H9 (cell line): ENCODE measurements around the gene KRTAP4-5. TPM values are rescaled to one million over a fixed set of nuclear protein-coding genes. Genes with fewer than 3 reads are reported as not detected.

Source experiments
- DNase-seq: peaks from one replicate; pipeline ENCODE4 v3.0.0-alpha.2; 2017
- H2AFZ ChIP-seq: one replicate; pipeline ENCODE4 v1.6.1; 2013; ENCODE audit warnings: mild to moderate bottlenecking, low read length, control low read depth, moderate library complexity
- H2AK5ac ChIP-seq: 2 replicates; pipeline ENCODE4 v1.6.1; 2013; ENCODE audit warnings: low read length, control low read depth, mixed read lengths; ENCODE audit not compliant: insufficient read length
- H2BK120ac ChIP-seq: one replicate; pipeline ENCODE4 v1.6.1; 2013; ENCODE audit warnings: low read depth, mild to moderate bottlenecking, low read length, control low read depth, inconsistent platforms; ENCODE audit not compliant: poor library complexity, severe bottlenecking
- H2BK12ac ChIP-seq: 2 replicates; pipeline ENCODE4 v1.6.1; 2013; ENCODE audit warnings: low read length, control low read depth, mixed read lengths, low read depth; ENCODE audit not compliant: insufficient read length
- H2BK15ac ChIP-seq: 2 replicates; pipeline ENCODE4 v1.6.1; 2013; ENCODE audit warnings: low read depth, low read length, control low read depth
- H2BK20ac ChIP-seq: one replicate; pipeline ENCODE4 v1.6.1; 2013; ENCODE audit warnings: low read depth, mild to moderate bottlenecking, low read length, control low read depth, inconsistent platforms; ENCODE audit not compliant: poor library complexity, severe bottlenecking
- H2BK5ac ChIP-seq: 2 replicates; pipeline ENCODE4 v1.6.1; 2013; ENCODE audit warnings: low read length, control low read depth, mixed read lengths; ENCODE audit not compliant: insufficient read length
- H3K14ac ChIP-seq: 2 replicates; pipeline ENCODE4 v1.6.1; 2013; ENCODE audit warnings: low read length, control low read depth; ENCODE audit not compliant: insufficient read depth
- H3K18ac ChIP-seq: 2 replicates; pipeline ENCODE4 v1.6.1; 2013; ENCODE audit warnings: low read depth, mild to moderate bottlenecking, mixed read lengths, low read length, control low read depth; ENCODE audit not compliant: insufficient read length
- H3K23ac ChIP-seq: 2 replicates; pipeline ENCODE4 v1.6.1; 2013; ENCODE audit warnings: low read length, control low read depth, mixed read lengths, low read depth; ENCODE audit not compliant: insufficient read length
- H3K23me2 ChIP-seq: 2 replicates; pipeline ENCODE4 v1.6.1; 2013; ENCODE audit warnings: low read depth, mild to moderate bottlenecking, mixed read lengths, low read length, control low read depth; ENCODE audit not compliant: insufficient read length, poor library complexity, severe bottlenecking
- H3K27ac ChIP-seq: 2 replicates; pipeline ENCODE4 v1.5.1; 2013; ENCODE audit warnings: low read length, control low read depth, mixed read lengths, low read depth; ENCODE audit not compliant: insufficient read length
- H3K27me3 ChIP-seq: 2 replicates; pipeline ENCODE4 v1.6.1; 2013; ENCODE audit warnings: low read length, control low read depth, inconsistent platforms; ENCODE audit not compliant: insufficient read depth
- H3K4ac ChIP-seq: 2 replicates; pipeline ENCODE4 v1.6.1; 2013; ENCODE audit warnings: low read depth, mild to moderate bottlenecking, control low read depth, inconsistent platforms, low read length, moderate library complexity
- H3K4me1 ChIP-seq: 2 replicates; pipeline ENCODE4 v1.6.1; 2013; ENCODE audit warnings: low read length, control low read depth, inconsistent platforms; ENCODE audit not compliant: insufficient read depth
- H3K4me2 ChIP-seq: 2 replicates; pipeline ENCODE4 v1.6.1; 2013; ENCODE audit warnings: low read length, control low read depth, mixed read lengths; ENCODE audit not compliant: insufficient read length, insufficient read depth
- H3K56ac ChIP-seq: 2 replicates; pipeline ENCODE4 v1.6.1; 2013; ENCODE audit warnings: low read depth, mild to moderate bottlenecking, mixed read lengths, low read length, control low read depth; ENCODE audit not compliant: insufficient read length
- H3K79me1 ChIP-seq: 2 replicates; pipeline ENCODE4 v1.6.1; 2013; ENCODE audit warnings: low read depth, mild to moderate bottlenecking, moderate library complexity, low read length, control low read depth, inconsistent platforms; ENCODE audit not compliant: insufficient read depth, poor library complexity, severe bottlenecking
- H3K79me2 ChIP-seq: 2 replicates; pipeline ENCODE4 v1.6.1; 2013; ENCODE audit warnings: low read length, control low read depth, inconsistent platforms; ENCODE audit not compliant: insufficient read depth
- H3K9ac ChIP-seq: 2 replicates; pipeline ENCODE4 v1.6.1; 2013; ENCODE audit warnings: low read length, control low read depth, mixed read lengths; ENCODE audit not compliant: insufficient read length; ENCODE audit errors: extremely low read depth
- H3K9me3 ChIP-seq: one replicate; pipeline ENCODE4 v1.6.1; 2013; ENCODE audit warnings: low read depth, low read length, inconsistent platforms; ENCODE audit not compliant: control insufficient read depth
- H3T11ph ChIP-seq: one replicate; pipeline ENCODE4 v1.6.1; 2013; ENCODE audit warnings: mild to moderate bottlenecking, low read length, control low read depth, inconsistent platforms
- H4K20me1 ChIP-seq: one replicate; pipeline ENCODE4 v1.6.1; 2013; ENCODE audit not compliant: control insufficient read depth, insufficient read length, insufficient read depth
- H4K5ac ChIP-seq: 2 replicates; pipeline ENCODE4 v1.6.1; 2013; ENCODE audit warnings: low read depth, mild to moderate bottlenecking, mixed read lengths, low read length, control low read depth; ENCODE audit not compliant: insufficient read length
- H4K8ac ChIP-seq: replicated peaks from 2 replicates; pipeline ENCODE4 v1.6.1; 2013; ENCODE audit warnings: low read length, control low read depth, mixed read lengths, low read depth; ENCODE audit not compliant: insufficient read length
- H4K91ac ChIP-seq: 2 replicates; pipeline ENCODE4 v1.6.1; 2013; ENCODE audit warnings: low read depth, mild to moderate bottlenecking, moderate library complexity, mixed read lengths, low read length, control low read depth; ENCODE audit not compliant: insufficient read length
- H3K27ac Mint-ChIP-seq, 3 experiments: 2 replicates in 2 of 3; 3 replicates in 1 of 3; pipeline ENCODE4 v1.8.0; 2020 to 2021; ENCODE audit warnings: mixed read lengths in 3 of 3, mild to moderate bottlenecking in 1 of 3, moderate library complexity in 1 of 3
- H3K27me3 Mint-ChIP-seq: 2 replicates; pipeline ENCODE4 v1.8.0; 2021; ENCODE audit warnings: low read depth, mild to moderate bottlenecking, moderate library complexity, mixed read lengths
- H3K36me3 Mint-ChIP-seq, 3 experiments: 2 replicates in 2 of 3; 3 replicates in 1 of 3; pipeline ENCODE4 v1.8.0; 2020 to 2021; ENCODE audit warnings: low read depth in 3 of 3, mixed read lengths in 3 of 3; ENCODE audit not compliant: insufficient read depth in 1 of 3
- H3K4me1 Mint-ChIP-seq, 2 experiments: 2 replicates each; pipeline ENCODE4 v1.8.0; 2020; ENCODE audit warnings: mixed read lengths in 2 of 2
- H3K4me3 Mint-ChIP-seq, 2 experiments: 2 replicates in 1 of 2; 3 replicates in 1 of 2; pipeline ENCODE4 v1.8.0; 2020 to 2021; ENCODE audit warnings: mild to moderate bottlenecking in 2 of 2, mixed read lengths in 2 of 2, moderate library complexity in 1 of 2
- H3K9me3 Mint-ChIP-seq, 2 experiments: 2 replicates in 1 of 2; 3 replicates in 1 of 2; pipeline ENCODE4 v1.8.0; 2020; ENCODE audit warnings: mild to moderate bottlenecking in 2 of 2, mixed read lengths in 2 of 2, moderate library complexity in 1 of 2
- WGBS: extraction: QIAGEN DNeasy Blood & Tissue Kit; methylation state at CpG from one replicate; pipeline ENCODE4 v1.1.7; 2013; ENCODE audit warnings: missing lambda C conversion rate, low lambda C conversion rate, mixed read lengths; ENCODE audit not compliant: insufficient read length; ENCODE audit errors: extremely low coverage; 5-methylcytosine and 5-hydroxymethylcytosine counted together
- total RNA-seq: library from RNA; stranded (reverse); gene quantifications from 2 replicates; pipeline ENCODE4 v1.2.1, GENCODE V29; 2021
- TF ChIP-seq, protein P1 (sequence below): fragments of 200-600 bp; sonication (generic); conservative IDR thresholded peaks from 3 replicates; pipeline ENCODE4 v1.8.0; 2021; ENCODE audit warnings: antibody characterized with exemption, mild to moderate bottlenecking

KRTAP4-5 gene
- total RNA-seq, 1 experiment from 2014 or later, result not detected

DNA sequence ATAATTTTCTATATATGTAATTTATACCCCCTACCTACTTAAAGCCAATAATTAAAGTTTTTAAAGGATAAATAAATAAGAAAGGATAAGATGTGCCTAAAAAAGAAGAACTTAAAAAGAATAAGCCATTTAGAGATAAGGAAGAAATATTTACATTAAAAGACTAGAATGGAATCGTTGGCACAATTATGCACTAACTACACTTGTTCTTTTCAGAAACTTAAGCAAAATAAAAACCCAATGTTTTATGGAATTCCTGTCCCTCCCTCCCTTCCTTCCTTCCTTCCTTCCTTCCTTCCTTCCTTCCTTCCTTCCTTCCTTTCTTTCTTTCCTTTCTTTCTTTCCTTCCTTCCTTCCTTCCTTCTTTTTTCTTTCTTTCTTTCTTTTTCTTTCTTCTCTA lies 4.8 kb downstream of the KRTAP4-5 start:
- Histone ChIP-seq H3K4ac (no peak overlapping the region), H2BK120ac (no peak overlapping the region), H3K79me1 (no peaks in the 10 kb centered on the region), H3K27me3 (no peaks in the 10 kb centered on the region), H3K4me2 (no peak overlapping the region), H3K9ac (no peak overlapping the region), H2BK12ac (no peak overlapping the region), H4K20me1 (no peaks in the 10 kb centered on the region), H2AK5ac (no peak overlapping the region), H2BK15ac (no peak overlapping the region), H2BK20ac (no peak overlapping the region), H3K9me3 (peaks cover 7% of the 10 kb centered on the region), H2AFZ (no peak overlapping the region), H3K79me2 (no peaks in the 10 kb centered on the region), H3K18ac (no peak overlapping the region), H3K56ac (no peak overlapping the region), H4K91ac (no peak overlapping the region), H3K23me2 (no peaks in the 10 kb centered on the region), H4K8ac (no peak overlapping the region), H3K4me1 (no peaks in the 10 kb centered on the region), H3K23ac (no peak overlapping the region), H3K27ac (no peak overlapping the region), H3K14ac (no peak overlapping the region), H2BK5ac (no peak overlapping the region), H4K5ac (no peak overlapping the region), H3T11ph (no peak overlapping the region)
- WGBS, result no CpG with 5 or more reads among the region's 1 CpG
- Mint-ChIP-seq H3K36me3 (peaks cover 11 to 34% (median 20%) of the 10 kb centered on the region in 3 experiments), H3K27ac (no peak overlapping the region), H3K27me3 (no peaks in the 10 kb centered on the region), H3K9me3 (peaks cover 22 to 28% of the 10 kb centered on the region in 2 experiments), H3K4me3 (no peak overlapping the region), H3K4me1 (peaks cover 2 to 13% of the 10 kb centered on the region in 2 experiments)
- DNase-seq, result no peak
- TF ChIP-seq, protein P1, sequence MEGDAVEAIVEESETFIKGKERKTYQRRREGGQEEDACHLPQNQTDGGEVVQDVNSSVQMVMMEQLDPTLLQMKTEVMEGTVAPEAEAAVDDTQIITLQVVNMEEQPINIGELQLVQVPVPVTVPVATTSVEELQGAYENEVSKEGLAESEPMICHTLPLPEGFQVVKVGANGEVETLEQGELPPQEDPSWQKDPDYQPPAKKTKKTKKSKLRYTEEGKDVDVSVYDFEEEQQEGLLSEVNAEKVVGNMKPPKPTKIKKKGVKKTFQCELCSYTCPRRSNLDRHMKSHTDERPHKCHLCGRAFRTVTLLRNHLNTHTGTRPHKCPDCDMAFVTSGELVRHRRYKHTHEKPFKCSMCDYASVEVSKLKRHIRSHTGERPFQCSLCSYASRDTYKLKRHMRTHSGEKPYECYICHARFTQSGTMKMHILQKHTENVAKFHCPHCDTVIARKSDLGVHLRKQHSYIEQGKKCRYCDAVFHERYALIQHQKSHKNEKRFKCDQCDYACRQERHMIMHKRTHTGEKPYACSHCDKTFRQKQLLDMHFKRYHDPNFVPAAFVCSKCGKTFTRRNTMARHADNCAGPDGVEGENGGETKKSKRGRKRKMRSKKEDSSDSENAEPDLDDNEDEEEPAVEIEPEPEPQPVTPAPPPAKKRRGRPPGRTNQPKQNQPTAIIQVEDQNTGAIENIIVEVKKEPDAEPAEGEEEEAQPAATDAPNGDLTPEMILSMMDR, result no peak
